Right lobe of liver (tissue), 6 donors: ENCODE results near the gene RPRD1A. TPM values are rescaled to one million over a fixed set of nuclear protein-coding genes. Genes with fewer than 3 reads are reported as not detected.
A peak's percentile ranks its signal among the peaks of the same experiment; 100 is the strongest.

Experiments used
- ATAC-seq, 4 donors: fragments of 200-7000 bp; cut with Tn5 transposase; one replicate each; pipeline ENCODE4 v1.9.1; 2020; ENCODE audit warnings: mild to moderate bottlenecking in 4 of 4, moderate library complexity in 4 of 4
- DNase-seq, 3 donors: peaks; one replicate each; pipeline ENCODE4 v3.0.0-alpha.2; 2020
- H3K27ac ChIP-seq, 3 donors: fragments of 200-600 bp; one replicate each; pipeline ENCODE4 v1.8.0; 2022
- H3K27me3 ChIP-seq, 2 donors: fragments of 200-600 bp; one replicate each; pipeline ENCODE4 v1.8.0; 2022
- H3K36me3 ChIP-seq, 4 donors: fragments of 200-600 bp; sonication (generic) in 1 of 4; one replicate each; pipeline versions ENCODE4 v1.5.1 to v1.8.0; 2017 to 2022; ENCODE audit warnings: control low read depth in 1 of 4
- H3K4me1 ChIP-seq, 4 donors: fragments of 200-600 bp; sonication (generic) in 1 of 4; one replicate each; pipeline versions ENCODE4 v1.5.1 to v1.8.0; 2017 to 2022; ENCODE audit warnings: control low read depth in 1 of 4
- H3K4me3 ChIP-seq, 3 donors: fragments of 200-600 bp; one replicate each; pipeline ENCODE4 v1.8.0; 2022
- H3K9me3 ChIP-seq, 4 donors: fragments of 200-600 bp; sonication (generic) in 1 of 4; one replicate each; pipeline versions ENCODE4 v1.5.1 to v1.8.0; 2017 to 2022; ENCODE audit warnings: control low read depth in 1 of 4
- CTCF ChIP-seq, 4 donors: fragments of 200-600 bp in 3 of 4; fragments of 450-650 bp in 1 of 4; IDR thresholded peaks; one replicate each; pipeline versions ENCODE4 v1.5.1 to v1.8.0; 2016 to 2022; ENCODE audit warnings: antibody characterized with exemption in 4 of 4, mild to moderate bottlenecking in 2 of 4
- POLR2A ChIP-seq: fragments of 450-650 bp; IDR thresholded peaks from one replicate; pipeline ENCODE4 v1.6.1; 2017; ENCODE audit warnings: antibody characterized with exemption, mild to moderate bottlenecking
- WGBS: methylation state at CpG from one replicate; pipeline ENCODE4 v1.1.6; 2018; ENCODE audit warnings: low coverage, low lambda C conversion rate; ENCODE audit not compliant: insufficient coverage; ENCODE audit errors: missing lambda C conversion rate; 5-methylcytosine and 5-hydroxymethylcytosine counted together
- intact Hi-C, 2 donors: fragments of 100-400 bp; cut with DNase I; formaldehyde crosslinking; loops; one replicate each; pipeline versions ENCODE4 v1.11.2 to v1.14.1; 2022
- total RNA-seq, 6 experiments: library from RNA; depleted of rRNA in 2 of 6; stranded (reverse); fragments of >200 nt in 2 of 6; fragmentation: NEBNext Ultra II Directional in 3 of 6; extraction: Animal tissue kit (Norgen Biotek cat#: 25700) in 3 of 6; gene quantifications; one replicate each; pipeline versions ENCODE4 v1.1.0 to v1.2.4, GENCODE V29; 2016 to 2023
- donor health status: DM: no; HTN: yes; CAD: no.
- donor health status: DM: no; HTN: no; CAD: no.
- donor health status: DM: no; HTN: no; CAD: no.
- donor health status: DM: no; HTN: yes; CAD: no.
- donor health status: DM: no; HTN: yes; CAD: no.

The RPRD1A gene
- total RNA-seq, 6 experiments from 2014 or later: 14.4 to 28.6 (median 20.9) TPM

- no peak for DNase-seq
- peak in 1 of 4 donors; percentile 79 for ATAC-seq
- Histone ChIP-seq H3K4me1 (no peaks in the 10 kb centered on the region), H3K4me3 (no peak overlapping the region), H3K27ac (no peak overlapping the region), H3K36me3 (no peaks in the 10 kb centered on the region), H3K9me3 (no peaks in the 10 kb centered on the region), H3K27me3 (no peaks in the 10 kb centered on the region)
- WGBS: 52% methylated on average over 3 of the region's 3 CpGs
- TF ChIP-seq POLR2A (no peak), CTCF (IDR thresholded peaks at IDR 0.05) (no peak)
- intact Hi-C loops: no loop called here
These were observed 21.9 kb downstream of the RPRD1A start for GRCh38 chr18:36045241-36045991.

DNA sequence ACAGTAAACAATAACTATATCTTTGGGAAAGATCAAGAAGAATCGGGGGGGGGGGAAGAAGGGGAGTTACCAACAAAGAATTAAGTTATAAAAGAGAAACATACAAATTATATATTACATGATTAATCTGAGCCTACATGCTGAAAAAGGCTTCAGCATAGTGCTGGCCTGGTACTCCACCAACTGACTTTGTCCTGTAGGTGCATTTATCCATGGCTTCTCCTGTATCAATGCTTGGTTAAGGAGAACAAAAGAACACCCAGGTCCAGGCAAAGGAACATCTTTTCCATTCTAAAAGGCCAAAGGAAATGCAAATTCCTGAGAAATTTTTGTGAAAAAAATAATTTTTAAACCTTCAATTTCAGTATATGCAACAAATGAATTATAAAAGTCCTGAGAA is 24.2 kb downstream of the RPRD1A start:
- no peaks in the 10 kb centered on the region for H3K36me3 ChIP-seq
- TF ChIP-seq POLR2A (no peak), CTCF (IDR thresholded peaks at IDR 0.05) (no peak)
- no peak overlapping the region for H3K27ac ChIP-seq
- ATAC-seq (no peak), DNase-seq (no peak)
- no peaks in the 10 kb centered on the region for H3K9me3 ChIP-seq
- H3K27me3 ChIP-seq: no peaks in the 10 kb centered on the region
- H3K4me3 ChIP-seq: no peak overlapping the region
- no peaks in the 10 kb centered on the region for H3K4me1 ChIP-seq
- WGBS: 89% methylated on average over 1 of the region's 1 CpG
- intact Hi-C loops: no loop called here

DNA sequence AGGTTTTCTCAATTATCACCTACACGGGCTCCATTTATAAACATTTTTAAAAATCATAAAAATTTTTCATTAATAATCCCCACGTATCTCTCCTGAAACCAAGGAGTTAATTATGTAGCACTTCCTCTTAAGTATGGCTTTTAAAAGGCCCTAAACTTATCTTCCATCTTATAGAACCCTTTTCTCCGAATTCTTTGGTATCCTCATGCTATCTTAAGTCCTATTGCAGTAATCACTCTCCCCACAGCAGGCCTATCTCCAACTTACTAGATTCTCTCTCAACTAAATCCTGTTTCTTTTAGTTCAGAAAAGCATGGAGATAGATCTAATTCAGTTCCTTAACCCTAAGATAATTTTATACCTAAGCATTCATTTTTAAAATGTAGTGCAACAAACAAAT is 26.2 kb downstream of the RPRD1A start:
- no peaks in the 10 kb centered on the region for H3K9me3 ChIP-seq
- no peaks in the 10 kb centered on the region for H3K36me3 ChIP-seq
- intact Hi-C loops: no loop called here
- H3K4me1 ChIP-seq: no peaks in the 10 kb centered on the region
- TF ChIP-seq POLR2A (no peak), CTCF (IDR thresholded peaks at IDR 0.05) (no peak)
- H3K27ac ChIP-seq: no peak overlapping the region
- H3K4me3 ChIP-seq: no peak overlapping the region
- DNase-seq: no peak
- WGBS: 88% methylated on average over 3 of the region's 3 CpGs
- no peaks in the 10 kb centered on the region for H3K27me3 ChIP-seq
- no peak for ATAC-seq

DNA sequence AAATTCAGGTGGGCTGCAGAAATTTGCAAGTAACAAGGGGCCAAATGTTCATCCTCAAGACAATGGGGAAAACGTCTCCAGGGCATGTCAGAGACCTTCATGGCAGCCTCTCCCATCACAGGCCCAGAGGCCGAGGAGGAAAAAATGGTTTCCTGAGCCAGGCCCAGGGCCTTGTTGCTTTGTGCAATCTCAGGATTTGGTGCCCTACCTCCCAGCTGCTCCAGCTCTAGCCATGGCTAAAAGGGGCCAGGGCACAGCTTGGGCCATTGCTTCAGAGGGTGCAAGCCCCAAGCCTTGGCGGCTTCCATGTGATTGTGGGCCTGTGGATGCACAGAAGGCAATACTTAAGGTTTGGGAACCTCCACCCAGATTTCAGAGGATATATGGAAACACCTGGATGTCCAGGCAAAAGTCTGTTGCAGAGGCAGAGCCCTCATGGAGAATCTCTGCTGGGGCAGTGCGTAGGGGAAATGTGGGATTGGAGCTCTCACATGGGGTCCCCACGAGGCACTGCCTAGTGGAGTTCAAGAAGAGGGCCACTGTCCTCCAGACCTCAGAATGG is 29.2 kb downstream of the RPRD1A start:
- Histone ChIP-seq H3K27ac (no peak overlapping the region), H3K9me3 (no peaks in the 10 kb centered on the region), H3K4me1 (peaks cover 0 to 10% (median 0%) of the 10 kb centered on the region in 4 donors), H3K36me3 (no peaks in the 10 kb centered on the region), H3K4me3 (no peak overlapping the region), H3K27me3 (no peaks in the 10 kb centered on the region)
- ATAC-seq (no peak), DNase-seq (no peak)
- WGBS: 93% methylated on average over 2 of the region's 5 CpGs
- intact Hi-C loops: no loop called here
- TF ChIP-seq CTCF (IDR thresholded peaks at IDR 0.05): no peak
- TF ChIP-seq POLR2A: no peak
